GM19324 (cell line): Measurements from ENCODE around the gene TCF7L2.

Experiments used
- ATAC-seq: cut with Tn5 transposase; IDR thresholded peaks from one replicate; pipeline ENCODE4 v1.9.1; 2021; ENCODE audit warnings: mild to moderate bottlenecking, moderate library complexity; ENCODE audit not compliant: unreplicated experiment, low FRiP score

The TCF7L2 gene

GRCh38 chr10:113133497-113134115, 183.6 kb downstream of the TCF7L2 start:
- ATAC-seq: no peak

DNA sequence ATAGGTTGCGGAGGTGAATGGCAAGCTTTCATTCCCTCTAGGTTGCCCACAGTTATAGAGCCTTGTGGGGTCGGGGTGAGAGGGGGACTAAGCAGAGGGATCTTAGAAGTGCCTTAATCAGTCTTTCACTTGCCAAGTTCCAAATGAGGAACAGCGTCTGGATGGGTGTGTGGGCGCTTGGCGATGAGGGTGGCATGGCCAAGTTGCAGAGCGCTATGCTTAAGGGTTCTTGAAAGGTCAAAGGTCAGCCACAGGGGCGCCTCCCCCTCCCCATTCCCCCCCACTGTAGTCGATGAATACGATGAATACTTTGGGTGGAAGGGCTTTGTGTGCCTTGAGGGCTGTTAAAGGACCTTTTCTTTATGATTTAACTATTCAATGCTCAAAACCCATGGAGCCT, 185.0 kb downstream of the TCF7L2 start:
- ATAC-seq: no peak

GRCh38 chr10:113137941-113138685, 188.1 kb downstream of the TCF7L2 start:
- no peak for ATAC-seq

DNA sequence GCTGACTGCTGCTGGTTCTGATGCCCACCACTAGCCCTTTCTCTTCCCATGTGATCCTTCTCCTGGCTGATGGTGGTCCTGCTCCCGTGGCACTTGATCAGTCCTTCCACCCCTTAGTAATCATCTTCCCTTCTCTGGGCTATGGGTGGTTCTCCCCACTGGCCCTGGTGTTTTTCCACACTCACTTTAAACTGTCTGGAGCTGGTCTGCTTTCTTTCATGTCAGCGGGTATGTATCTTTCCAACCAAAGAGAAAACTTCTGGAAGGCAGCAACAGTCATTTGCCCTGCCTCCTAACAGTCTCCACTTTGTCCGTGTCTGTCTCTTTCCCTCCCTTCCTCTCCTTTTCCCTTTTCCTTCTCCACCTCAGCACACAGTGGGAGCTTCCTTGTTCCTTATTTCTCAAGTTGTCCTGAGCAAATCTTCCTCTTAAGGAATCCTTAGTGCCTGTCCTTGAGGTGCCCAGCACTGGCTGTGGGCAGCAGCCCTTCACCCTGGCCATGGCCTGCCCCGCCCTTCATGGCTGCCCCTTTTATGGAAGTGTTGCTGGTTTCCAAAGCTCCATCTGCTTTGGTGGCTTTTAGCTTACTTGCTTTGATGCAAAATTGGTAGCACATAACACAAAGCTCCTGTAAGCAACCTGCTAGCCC, 189.0 kb downstream of the TCF7L2 start:
- ATAC-seq: no peak

- ATAC-seq: no peak
Observed at GRCh38 chr10:113139699-113140098, 189.7 kb downstream of the TCF7L2 start.

DNA sequence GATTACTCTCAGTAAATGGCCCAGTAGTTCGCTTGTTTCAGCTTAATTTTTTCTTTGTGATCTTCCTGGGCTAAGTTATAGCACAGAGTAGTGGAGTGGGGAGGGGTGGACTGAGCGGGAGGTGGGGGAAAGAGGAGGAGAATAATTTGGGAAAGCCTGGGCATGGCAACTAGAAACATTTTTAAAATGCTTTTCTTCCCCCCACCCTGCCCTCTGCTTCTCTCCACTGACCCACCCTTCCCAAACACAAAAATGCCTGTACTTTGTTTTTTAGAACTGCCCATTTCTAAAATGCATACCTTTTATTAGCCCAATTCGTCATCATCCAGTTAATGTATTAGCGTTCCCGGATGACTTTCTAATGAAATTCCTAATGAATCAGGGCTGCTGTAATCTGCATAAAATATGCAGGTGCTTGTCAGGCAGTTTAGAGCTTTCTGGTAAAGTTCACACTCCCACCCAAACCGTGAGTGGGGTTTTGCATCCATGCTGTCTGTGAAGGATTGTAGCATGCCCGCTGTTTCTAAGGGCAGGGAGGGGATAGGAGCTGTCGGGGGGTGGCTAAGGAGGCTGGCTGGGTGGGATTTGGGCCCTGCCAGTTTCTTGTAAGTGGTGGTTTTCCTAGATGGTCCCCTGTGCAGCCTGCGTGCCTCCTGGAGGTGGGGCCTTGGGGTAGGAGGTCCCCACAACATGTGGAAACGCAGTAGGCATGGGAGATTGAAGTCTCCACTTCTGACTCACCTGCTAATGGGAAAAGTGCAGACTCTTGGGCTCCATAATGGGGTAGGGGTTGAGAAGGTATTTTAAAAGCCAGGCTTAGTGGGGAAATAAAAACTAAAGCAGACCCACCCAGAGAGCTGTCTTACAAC, 190.3 kb downstream of the TCF7L2 start:
- ATAC-seq: no peak

DNA sequence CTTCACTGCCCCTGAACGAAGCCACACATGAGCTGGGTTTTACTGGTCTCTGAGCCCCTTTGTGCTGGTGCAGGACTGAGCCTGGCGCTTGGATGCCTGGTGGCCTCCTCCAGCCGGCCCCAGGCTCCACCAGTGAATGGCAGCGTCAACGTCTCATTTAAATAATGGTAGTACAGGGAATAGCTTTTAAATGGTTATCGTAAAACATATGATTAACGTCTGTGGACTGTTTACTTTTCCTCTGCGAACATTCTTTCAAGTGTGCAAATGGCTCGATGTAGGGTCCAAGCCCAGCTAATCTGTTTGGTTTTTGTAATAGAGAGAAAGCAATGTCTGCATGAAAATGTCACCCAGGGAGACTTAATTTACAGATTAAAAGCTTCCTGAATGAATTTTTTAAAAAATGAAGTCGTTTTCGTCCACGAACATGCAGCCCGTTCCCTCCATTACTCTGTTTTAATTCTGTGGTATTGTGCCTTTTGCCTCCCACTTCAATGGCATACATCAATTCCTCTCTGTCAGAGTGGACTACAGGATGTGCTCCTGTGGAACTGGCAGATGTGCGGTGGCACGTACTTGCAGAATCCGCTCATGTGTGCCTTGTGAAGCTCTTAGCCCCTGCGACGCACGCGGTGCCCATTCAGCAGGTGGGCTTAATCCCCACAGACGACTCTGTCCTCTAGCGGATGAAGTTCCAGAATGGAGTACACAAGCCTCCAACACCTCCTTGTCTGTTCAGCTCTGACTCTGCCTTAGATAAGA, 192.7 kb downstream of the TCF7L2 start:
- no peak for ATAC-seq

- no peak for ATAC-seq
Observed at GRCh38 chr10:113144576-113144975, 194.5 kb downstream of the TCF7L2 start.

- no peak for ATAC-seq
Observed at GRCh38 chr10:113148071-113148825, 198.2 kb downstream of the TCF7L2 start.

DNA sequence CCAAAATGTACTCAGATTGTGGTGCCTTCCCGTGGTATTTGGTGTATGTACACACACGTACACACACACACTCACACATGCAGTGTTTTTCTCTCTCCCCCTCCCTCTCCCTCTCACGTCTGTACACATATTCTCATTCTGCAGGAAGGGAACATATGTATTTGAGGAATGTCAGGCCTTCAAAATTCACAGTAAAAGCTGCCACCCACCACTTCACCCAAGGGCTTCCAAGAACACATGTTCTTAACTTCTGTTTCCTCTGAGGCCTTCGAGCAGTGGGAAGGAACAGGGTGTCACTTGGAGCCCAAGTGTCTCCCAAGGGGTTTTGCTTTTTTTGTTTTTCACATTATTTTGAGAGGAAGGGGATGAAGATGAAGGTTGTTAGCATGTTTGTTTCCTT, 198.9 kb downstream of the TCF7L2 start:
- no peak for ATAC-seq

DNA sequence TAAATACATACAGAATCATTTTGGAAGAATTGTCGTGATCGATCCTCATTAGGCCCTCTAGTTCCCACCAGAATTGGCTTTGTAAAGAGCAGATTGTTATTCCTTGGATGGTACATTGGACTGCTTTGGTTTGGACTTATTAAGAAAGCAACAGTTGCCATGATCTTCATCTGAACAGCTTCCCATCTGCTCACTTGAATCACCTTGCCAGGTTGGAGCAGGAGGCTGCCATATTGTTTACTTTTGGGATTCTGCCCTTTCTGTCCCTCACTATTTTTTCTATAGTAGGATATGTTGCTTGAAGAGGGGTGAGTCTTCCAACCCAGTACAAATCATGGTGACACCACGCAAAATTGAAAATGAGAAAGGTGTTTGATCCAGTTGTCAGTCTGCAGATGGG, 199.6 kb downstream of the TCF7L2 start:
- ATAC-seq: no peak

DNA sequence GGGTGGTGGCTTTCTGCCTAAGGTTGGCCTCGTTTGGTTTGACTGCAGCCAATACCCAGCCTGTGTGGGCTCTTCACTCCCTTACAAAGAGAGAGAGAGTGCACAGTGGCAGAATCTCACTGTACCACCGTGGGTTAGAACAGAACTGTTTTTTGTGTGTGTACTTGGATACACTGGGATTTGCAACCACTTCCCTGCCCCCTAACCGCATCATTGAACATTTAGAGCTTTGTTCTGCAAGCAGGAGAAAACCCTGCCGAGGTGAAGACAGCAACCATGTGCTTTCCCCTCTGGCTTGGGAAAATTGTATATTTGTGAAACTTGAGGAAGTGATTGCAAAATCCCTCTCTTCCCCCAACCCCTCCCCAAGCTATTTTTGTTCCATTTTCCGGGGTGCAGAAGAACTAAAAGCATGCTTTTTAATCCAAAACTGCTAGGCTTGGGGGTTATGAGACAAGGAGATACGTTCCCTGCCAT, 201.2 kb downstream of the TCF7L2 start:
- ATAC-seq: no peak

- ATAC-seq: no peak
Observed at GRCh38 chr10:113153493-113154102, 203.6 kb downstream of the TCF7L2 start.

GRCh38 chr10:113157441-113157840, 207.4 kb downstream of the TCF7L2 start:
- ATAC-seq: no peak

GRCh38 chr10:113158183-113158582, 208.1 kb downstream of the TCF7L2 start:
- no peak for ATAC-seq

DNA sequence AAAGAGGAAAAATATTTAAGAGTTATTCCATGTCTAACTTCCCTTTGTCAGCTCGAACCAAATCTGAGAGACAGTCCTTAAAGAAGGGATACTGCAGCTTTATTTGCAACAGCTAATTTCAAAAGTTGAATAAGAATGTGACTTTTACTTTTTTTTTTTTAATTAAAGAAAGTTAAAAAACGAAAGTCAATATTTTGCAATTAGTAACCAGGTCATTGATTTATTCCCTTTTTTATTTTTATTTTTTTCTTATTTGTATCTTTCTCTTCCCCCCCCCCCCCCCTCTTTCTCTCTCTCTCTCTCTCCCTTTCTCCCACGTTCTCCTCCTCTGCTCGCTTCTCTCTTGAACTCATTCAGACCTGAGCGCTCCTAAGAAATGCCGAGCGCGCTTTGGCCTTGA, 209.5 kb downstream of the TCF7L2 start:
- ATAC-seq: no peak

- no peak for ATAC-seq
Observed at GRCh38 chr10:113160641-113161040, 210.6 kb downstream of the TCF7L2 start.

DNA sequence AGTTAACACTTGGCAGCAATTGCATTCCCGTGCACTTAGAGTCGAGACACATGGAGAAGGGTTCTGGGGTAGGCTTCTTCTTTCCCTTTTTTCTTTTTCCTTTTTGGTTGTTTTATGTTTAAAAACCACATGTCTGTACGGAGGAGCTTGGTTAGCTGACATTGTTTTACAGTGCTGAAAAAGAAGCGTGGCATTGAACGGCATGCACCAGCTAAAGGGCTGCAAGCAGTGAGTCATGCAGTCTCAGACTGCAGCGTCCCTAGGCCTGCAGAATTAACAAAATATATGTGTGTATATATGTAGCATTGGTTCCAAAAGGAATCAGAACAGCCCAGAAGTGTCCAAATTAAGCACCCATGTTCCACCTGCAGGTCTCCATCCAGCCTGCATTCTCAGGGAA, 211.0 kb downstream of the TCF7L2 start:
- no peak for ATAC-seq

DNA sequence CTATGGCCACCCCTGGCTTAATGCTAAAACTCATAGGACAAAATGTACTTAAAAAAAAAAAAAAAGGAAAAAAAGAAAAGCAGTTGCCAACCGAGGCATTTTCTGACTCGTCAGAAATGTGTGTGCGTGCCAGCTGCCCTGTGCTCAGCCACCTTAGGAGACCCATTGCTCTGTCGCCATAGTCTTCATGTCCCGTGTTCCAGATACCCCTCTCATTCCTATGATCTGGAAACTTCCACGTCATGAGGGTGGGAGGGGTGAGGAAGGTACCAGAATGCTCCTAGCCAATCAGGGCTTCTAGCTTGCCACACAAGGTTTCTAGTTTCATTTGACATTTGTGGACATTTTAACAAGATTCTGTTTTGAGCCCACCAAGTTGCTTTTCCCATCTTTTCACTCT, 212.9 kb downstream of the TCF7L2 start:
- no peak for ATAC-seq
